NCI-H146 treated with DMSO at 0.1 percent for 48 hours (cell line): ENCODE measurements around the gene SF1.

ENCODE experiments used
- DNase-seq: peaks from one replicate; lab custom pipeline; 2025; ENCODE audit not compliant: unreplicated experiment; lab: John Stamatoyannopoulos, UW

The SF1 gene

DNA sequence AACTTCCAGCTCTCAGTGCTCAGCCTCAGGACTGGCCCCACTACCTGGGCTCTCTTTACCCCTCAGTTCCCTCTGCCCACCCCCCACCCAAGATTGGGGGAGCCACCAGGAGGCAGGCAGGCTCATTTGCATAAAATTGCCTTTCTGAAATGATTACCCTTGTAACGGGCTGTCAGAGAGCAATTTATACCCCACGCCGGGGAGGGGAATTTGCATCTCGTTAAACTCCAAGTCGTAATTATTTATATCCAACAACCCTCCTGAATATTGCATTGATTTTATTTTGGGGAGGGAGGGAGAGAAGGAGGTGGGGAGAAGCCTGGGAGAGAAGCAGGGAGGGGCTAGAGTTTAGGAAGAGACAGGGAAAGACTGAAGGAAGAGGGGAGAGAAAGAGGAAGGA is 63.7 kb downstream of the SF1 start:
- DNase-seq = no peak
